ENCODE data around the gene APBB1IP. TPM values are rescaled to one million over a fixed set of nuclear protein-coding genes. Genes with fewer than 3 reads are reported as not detected.

Gene APBB1IP
- polyA plus RNA-seq, 3 donors, result 24.6 to 78.7 (median 45.4) TPM

GRCh38 chr10:26468700-26469099, 30.6 kb downstream of the APBB1IP start:
- no peak for DNase-seq

GRCh38 chr10:26472492-26472778, 34.3 kb downstream of the APBB1IP start:
- Histone ChIP-seq H3K9me3 (replicated peaks in 1 of 2; ENCODE audit: control insufficient read depth in 1 of 2, insufficient read depth in 1 of 2, low read length in 2 of 2) (no peaks in the 10 kb centered on the region), H3K4me2 (replicated peaks; ENCODE audit: extremely low read depth, low read length, poor library complexity, severe bottlenecking) (no peak overlapping the region), H3K27me3 (ENCODE audit: control insufficient read depth in 2 of 2, insufficient read depth in 2 of 2, low read length in 2 of 2) (no peaks in the 10 kb centered on the region), H3K36me3 (replicated peaks in 1 of 2; ENCODE audit: control insufficient read depth in 1 of 2, insufficient read depth in 2 of 2, low read length in 2 of 2) (peaks cover 8 to 25% of the 10 kb centered on the region in 2 donors), H3K79me2 (ENCODE audit: insufficient read depth, low read length) (peaks cover 100% of the 10 kb centered on the region), H3K9ac (ENCODE audit: insufficient read depth, low read length, poor library complexity, severe bottlenecking) (no peak overlapping the region), H3K27ac (ENCODE audit: low read depth in 1 of 2, low read length in 2 of 2) (peak overlapping the region in 1 of 2 donors; percentile 77), H4K20me1 (ENCODE audit: insufficient read depth, low read length) (peaks cover 99% of the 10 kb centered on the region), H3K4me1 (ENCODE audit: control insufficient read depth in 1 of 2, insufficient read depth in 2 of 2, low read length in 2 of 2) (peaks cover 23 to 33% of the 10 kb centered on the region in 2 donors), H3K4me3 (replicated peaks in 1 of 3; ENCODE audit: low read depth in 2 of 3, low read length in 3 of 3) (no peak overlapping the region), H2AFZ (ENCODE audit: insufficient read depth, low read depth, low read length, poor library complexity, severe bottlenecking) (no peak overlapping the region)
- TF ChIP-seq CTCF (IDR thresholded peaks at IDR 0.05), result no peak
- Mint-ChIP-seq H3K4me1 (peaks cover 66% of the 10 kb centered on the region), H3K4me3 (no peak overlapping the region), H3K9me3 (no peaks in the 10 kb centered on the region), H3K27me3 (ENCODE audit: low read depth in 3 of 3) (no peaks in the 10 kb centered on the region), H3K27ac (peak overlapping the region in 5 of 7 donors; percentile 30 to 71 (median 39)), H3K36me3 (peaks cover 38 to 52% of the 10 kb centered on the region in 2 donors)
- DNase-seq, result no peak
- intact Hi-C loops (cut with micrococcal nuclease), result no loop called here
- WGBS (ENCODE audit: insufficient coverage), result 96% methylated on average over 4 of the region's 5 CpGs

More at GRCh38 chr10:26468700-26469099, 30.6 kb downstream of the APBB1IP start:
- Mint-ChIP-seq H3K4me3 (no peak overlapping the region), H3K4me1 (peaks cover 58% of the 10 kb centered on the region), H3K27ac (peak overlapping the region in 4 of 7 donors; percentile 24 to 67 (median 33)), H3K27me3 (ENCODE audit: low read depth in 3 of 3) (no peaks in the 10 kb centered on the region), H3K9me3 (no peaks in the 10 kb centered on the region), H3K36me3 (peaks cover 35 to 51% of the 10 kb centered on the region in 2 donors)
- Histone ChIP-seq H3K4me2 (replicated peaks; ENCODE audit: extremely low read depth, low read length, poor library complexity, severe bottlenecking) (no peak overlapping the region), H3K36me3 (replicated peaks in 1 of 2; ENCODE audit: control insufficient read depth in 1 of 2, insufficient read depth in 2 of 2, low read length in 2 of 2) (peaks cover 10 to 50% of the 10 kb centered on the region in 2 donors), H3K27me3 (ENCODE audit: control insufficient read depth in 2 of 2, insufficient read depth in 2 of 2, low read length in 2 of 2) (no peaks in the 10 kb centered on the region), H4K20me1 (ENCODE audit: insufficient read depth, low read length) (peaks cover 99% of the 10 kb centered on the region), H3K9ac (ENCODE audit: insufficient read depth, low read length, poor library complexity, severe bottlenecking) (no peak overlapping the region), H3K79me2 (ENCODE audit: insufficient read depth, low read length) (peaks cover 100% of the 10 kb centered on the region), H3K4me1 (ENCODE audit: control insufficient read depth in 1 of 2, insufficient read depth in 2 of 2, low read length in 2 of 2) (peaks cover 17 to 26% of the 10 kb centered on the region in 2 donors), H3K9me3 (replicated peaks in 1 of 2; ENCODE audit: control insufficient read depth in 1 of 2, insufficient read depth in 1 of 2, low read length in 2 of 2) (no peaks in the 10 kb centered on the region), H3K4me3 (replicated peaks in 1 of 3; ENCODE audit: low read depth in 2 of 3, low read length in 3 of 3) (no peak overlapping the region), H3K27ac (ENCODE audit: low read depth in 1 of 2, low read length in 2 of 2) (peak overlapping the region in 1 of 2 donors; percentile 52), H2AFZ (ENCODE audit: insufficient read depth, low read depth, low read length, poor library complexity, severe bottlenecking) (no peak overlapping the region)
- WGBS (ENCODE audit: insufficient coverage), result 80% methylated on average over 6 of the region's 6 CpGs
- intact Hi-C loops (cut with micrococcal nuclease), result no loop called here
- TF ChIP-seq CTCF (IDR thresholded peaks at IDR 0.05), result no peak

All from CD14-positive monocyte (primary cell).